HG02588 (cell line): Measurements from ENCODE around the gene STK24.

Experiments
- ATAC-seq: cut with Tn5 transposase; IDR thresholded peaks from one replicate; pipeline ENCODE4 v1.9.1; 2021; ENCODE audit warnings: mild to moderate bottlenecking, moderate library complexity; ENCODE audit not compliant: unreplicated experiment

STK24 gene

GRCh38 chr13:98442391-98443230 is 134.3 kb downstream of the STK24 start:
- no peak for ATAC-seq

GRCh38 chr13:98441056-98441676 is 135.7 kb downstream of the STK24 start:
- ATAC-seq = no peak

GRCh38 chr13:98440390-98441055 is 136.4 kb downstream of the STK24 start:
- no peak for ATAC-seq

- no peak for ATAC-seq
Observed at GRCh38 chr13:98439896-98440295, 137.0 kb downstream of the STK24 start.

- ATAC-seq = no peak
Observed at GRCh38 chr13:98439126-98439828, 137.6 kb downstream of the STK24 start.

GRCh38 chr13:98438246-98439125 is 138.4 kb downstream of the STK24 start:
- no peak for ATAC-seq

GRCh38 chr13:98436233-98436910 is 140.5 kb downstream of the STK24 start:
- no peak for ATAC-seq

GRCh38 chr13:98435376-98435775 is 141.5 kb downstream of the STK24 start:
- no peak for ATAC-seq

- no peak for ATAC-seq
Observed at GRCh38 chr13:98434060-98434459, 142.8 kb downstream of the STK24 start.

- ATAC-seq = no peak
Observed at GRCh38 chr13:98433654-98434053, 143.3 kb downstream of the STK24 start.

GRCh38 chr13:98432638-98433037 is 144.3 kb downstream of the STK24 start:
- no peak for ATAC-seq

- ATAC-seq = no peak
Observed at GRCh38 chr13:98429977-98430736, 146.8 kb downstream of the STK24 start.

GRCh38 chr13:98429531-98429930 is 147.4 kb downstream of the STK24 start:
- no peak for ATAC-seq

GRCh38 chr13:98429081-98429480 is 147.8 kb downstream of the STK24 start:
- ATAC-seq = no peak

GRCh38 chr13:98428256-98428966 is 148.5 kb downstream of the STK24 start:
- ATAC-seq = no peak

- no peak for ATAC-seq
Observed at GRCh38 chr13:98427331-98427995, 149.4 kb downstream of the STK24 start.

- no peak for ATAC-seq
Observed at GRCh38 chr13:98423417-98423816, 153.5 kb downstream of the STK24 start.

- no peak for ATAC-seq
Observed at GRCh38 chr13:98422046-98422445, 154.9 kb downstream of the STK24 start.
